Heart left ventricle (tissue), 16 donors: ENCODE data around the gene CAMK2D. TPM values are rescaled to one million over a fixed set of nuclear protein-coding genes. Genes with fewer than 3 reads are reported as not detected.

Source experiments
- ATAC-seq, 4 donors: fragments of 200-7000 bp; cut with Tn5 transposase; one replicate each; pipeline ENCODE4 v1.9.1; 2020 to 2022; ENCODE audit warnings: moderate library complexity in 4 of 4, mild to moderate bottlenecking in 3 of 4, moderate number of reproducible peaks in 1 of 4
- DNase-seq, 5 donors: peaks; one replicate each; pipeline ENCODE4 v3.0.0-alpha.2; 2020
- H3K27ac ChIP-seq, 12 donors: fragments of 200-600 bp; sonication (generic) in 4 of 12; one replicate each; pipeline versions ENCODE4 v1.5.0 to v1.8.0; 2016 to 2022; ENCODE audit warnings: mild to moderate bottlenecking in 2 of 12
- H3K27me3 ChIP-seq, 9 donors: fragments of 200-600 bp; sonication (generic) in 2 of 9; one replicate each; pipeline versions ENCODE4 v1.5.1 to v1.8.0; 2016 to 2022; ENCODE audit warnings: mild to moderate bottlenecking in 3 of 9
- H3K36me3 ChIP-seq, 9 donors: fragments of 200-600 bp; sonication (generic) in 2 of 9; one replicate each; pipeline versions ENCODE4 v1.5.0 to v1.8.0; 2018 to 2022; ENCODE audit warnings: mild to moderate bottlenecking in 2 of 9
- H3K4me1 ChIP-seq, 12 donors: fragments of 200-600 bp; sonication (generic) in 4 of 12; one replicate each; pipeline versions ENCODE4 v1.5.0 to v1.8.0; 2016 to 2022; ENCODE audit warnings: mild to moderate bottlenecking in 3 of 12
- H3K4me3 ChIP-seq, 12 donors: fragments of 200-600 bp; sonication (generic) in 4 of 12; one replicate each; pipeline versions ENCODE4 v1.5.0 to v1.8.0; 2017 to 2022; ENCODE audit warnings: mild to moderate bottlenecking in 9 of 12, moderate library complexity in 4 of 12
- H3K9me3 ChIP-seq, 12 donors: fragments of 200-600 bp; sonication (generic) in 4 of 12; one replicate each; pipeline versions ENCODE4 v1.5.0 to v1.8.0; 2016 to 2022; ENCODE audit warnings: mild to moderate bottlenecking in 1 of 12
- CTCF ChIP-seq, 12 donors: fragments of 200-600 bp; sonication (generic) in 4 of 12; IDR thresholded peaks; one replicate each; pipeline versions ENCODE4 v1.5.0 to v1.8.0; 2018 to 2022; ENCODE audit warnings: antibody characterized with exemption in 12 of 12, mild to moderate bottlenecking in 5 of 12
- POLR2A ChIP-seq, 2 donors: fragments of 450-650 bp; IDR thresholded peaks; one replicate each; pipeline ENCODE4 v1.6.1; 2017; ENCODE audit warnings: antibody characterized with exemption in 2 of 2, mild to moderate bottlenecking in 2 of 2, moderate library complexity in 2 of 2
- WGBS, 4 donors: extraction: QIAGEN DNeasy Blood & Tissue Kit in 2 of 4; methylation state at CpG; one replicate each; pipeline versions ENCODE4 v1.1.5 to v1.1.7; 2013 to 2018; 5-methylcytosine and 5-hydroxymethylcytosine counted together
- intact Hi-C, 10 donors: fragments of 100-400 bp; cut with DNase I; formaldehyde crosslinking; loops; one replicate each; pipeline versions ENCODE4 v1.11.1 to v1.14.2; 2022
- polyA plus RNA-seq, 2 donors: library from polyadenylated mRNA; stranded (reverse); fragments of 200-250 nt; gene quantifications; one replicate each; pipeline ENCODE4 v1.2.3, GENCODE V29; 2013
- total RNA-seq, 9 donors: library from RNA; depleted of rRNA in 2 of 9; stranded (reverse); fragments of >200 nt in 2 of 9; fragmentation: NEBNext Ultra II Directional in 3 of 9; extraction: Animal tissue kit (Norgen Biotek cat#: 25700) in 3 of 9; gene quantifications; one replicate each; pipeline versions ENCODE4 v1.1.0 to v1.2.4, GENCODE V29; 2016 to 2023
- donor health status: ischemic (EF 13 %, LVEDD 7.1; RV severe dilation, severe dysfunction).
- donor health status: healthy with polysubstance abuse.
- donor health status: DM: no; HTN: yes; CAD: no.
- donor health status: DM: no; HTN: no; CAD: no.
- donor health status: ischemic (EF 25% LVEDD 6.9; RV normal size, moderate dysfunction).
- donor health status: ischemic (EF 25% LVEDD 5.7; RV mildly dilated, moderate dysfunction).
- donor health status: healthy.
- donor health status: DM: yes; HTN: yes; CAD: no.
- donor health status: ischemic (EF 35%, LVEDD 5.7; RV mildly dilated, moderate dysfunction).
- donor health status: nonischemic (EF 11% LVEDD 7.7; RV severe dilation, severe dysfunction).
- donor health status: DM: yes; HTN: yes; CAD: no.
- donor health status: PGD.
- donor health status: ischemic (EF 29% LVEDD 5.4; RV normal size, mild dysfunction).
- donor health status: nonischemic (EF 23%, LVEDD 6.1; RV moderate dilation, normal function).

CAMK2D gene
- total and polyA plus RNA-seq, 11 donors = 40.9 to 294 (median 215) TPM

DNA sequence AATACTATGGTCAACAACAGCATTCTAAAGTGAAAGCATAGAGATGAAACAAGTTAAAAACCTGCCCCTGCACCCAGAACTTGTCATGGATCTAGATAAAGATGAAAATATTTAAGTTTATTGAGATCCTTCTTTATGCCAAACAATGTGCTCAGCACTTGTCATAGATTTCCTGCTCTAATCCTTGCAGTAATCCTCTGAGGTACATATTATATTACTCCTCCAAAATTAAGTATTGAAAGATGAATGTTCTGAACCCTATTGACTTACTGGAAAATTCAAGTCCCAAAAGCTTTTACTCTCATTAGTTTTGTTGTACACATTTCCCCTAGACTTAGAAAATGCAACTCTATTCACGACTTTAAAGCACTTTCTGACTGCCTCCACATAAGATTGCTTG lies 35.6 kb downstream of the CAMK2D start:
- Histone ChIP-seq H3K4me3 (no peak overlapping the region), H3K36me3 (no peaks in the 10 kb centered on the region), H3K9me3 (no peaks in the 10 kb centered on the region), H3K27ac (no peak overlapping the region), H3K4me1 (peaks cover 0 to 51% (median 17%) of the 10 kb centered on the region in 12 donors), H3K27me3 (no peaks in the 10 kb centered on the region)
- ATAC-seq (no peak), DNase-seq (no peak)
- TF ChIP-seq CTCF (IDR thresholded peaks at IDR 0.05) = no peak
- TF ChIP-seq POLR2A (IDR thresholded peaks at IDR 0.05) = no peak
- 69 to 88% (median 81%) methylated on average over 1 of the region's 1 CpG for WGBS, 4 donors
- intact Hi-C loops = no loop called here

GRCh38 chr4:113718252-113718651 lies 43.3 kb downstream of the CAMK2D start:
- Histone ChIP-seq H3K36me3 (no peaks in the 10 kb centered on the region), H3K4me3 (no peak overlapping the region), H3K27ac (no peak overlapping the region), H3K4me1 (peaks cover 0 to 49% (median 9%) of the 10 kb centered on the region in 12 donors), H3K27me3 (no peaks in the 10 kb centered on the region), H3K9me3 (no peaks in the 10 kb centered on the region)
- ATAC-seq (no peak), DNase-seq (no peak)
- 79 to 91% (median 89%) methylated on average over 1 of the region's 1 CpG for WGBS, 4 donors
- intact Hi-C loops = no loop called here
- no peak for TF ChIP-seq POLR2A (IDR thresholded peaks at IDR 0.05)
- TF ChIP-seq CTCF (IDR thresholded peaks at IDR 0.05) = no peak

GRCh38 chr4:113711883-113712662 lies 49.5 kb downstream of the CAMK2D start:
- intact Hi-C loops = no loop called here
- Histone ChIP-seq H3K4me3 (no peak overlapping the region), H3K9me3 (no peaks in the 10 kb centered on the region), H3K4me1 (peaks cover 0 to 48% (median 24%) of the 10 kb centered on the region in 12 donors), H3K27me3 (no peaks in the 10 kb centered on the region), H3K36me3 (no peaks in the 10 kb centered on the region), H3K27ac (no peak overlapping the region)
- ATAC-seq (no peak), DNase-seq (no peak)
- WGBS, 4 donors = 85 to 97% (median 93%) methylated on average over 1 of the region's 1 CpG
- TF ChIP-seq POLR2A (IDR thresholded peaks at IDR 0.05) = no peak
- no peak for TF ChIP-seq CTCF (IDR thresholded peaks at IDR 0.05)

- Histone ChIP-seq H3K4me1 (peaks cover 0 to 57% (median 26%) of the 10 kb centered on the region in 12 donors), H3K36me3 (peaks cover 0 to 1% (median 0%) of the 10 kb centered on the region in 9 donors), H3K27ac (peak overlapping the region in 3 of 12 donors; percentile 7 to 61 (median 32)), H3K4me3 (no peak overlapping the region), H3K9me3 (no peaks in the 10 kb centered on the region), H3K27me3 (no peaks in the 10 kb centered on the region)
- ATAC-seq (peak in 2 of 4 donors; percentile 51 to 55), DNase-seq (no peak)
- intact Hi-C loops = no loop called here
- TF ChIP-seq POLR2A (IDR thresholded peaks at IDR 0.05) = no peak
- no peak for TF ChIP-seq CTCF (IDR thresholded peaks at IDR 0.05)
- WGBS, 4 donors = 0 to 21% (median 9%) methylated on average over 1 of the region's 1 CpG
Observed at GRCh38 chr4:113708250-113708649, 53.3 kb downstream of the CAMK2D start.
